Measurements from ENCODE around the gene OR2G2. TPM values are rescaled to one million over a fixed set of nuclear protein-coding genes. Genes with fewer than 3 reads are reported as not detected.

The OR2G2 gene
- total and polyA plus RNA-seq, 4 experiments from 2014 or later = not detected

DNA sequence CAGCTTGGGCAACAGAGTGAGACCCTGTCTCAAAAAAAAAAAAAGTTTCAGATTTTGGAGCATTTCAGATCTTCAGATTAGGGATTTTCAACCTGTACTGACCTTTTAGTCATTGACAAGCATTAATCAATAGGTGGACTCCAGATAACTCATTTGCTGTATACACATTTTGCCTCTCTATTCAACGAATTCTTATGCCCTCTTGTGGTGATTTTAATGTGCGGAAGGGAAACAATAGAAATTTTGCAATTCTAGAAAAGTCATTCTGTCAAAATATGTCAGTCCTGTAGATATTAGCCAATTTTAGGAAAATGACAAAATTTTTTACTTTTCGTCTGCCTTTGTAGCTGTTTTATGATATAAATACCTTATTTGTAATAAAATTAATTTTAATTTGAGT lies 11.6 kb upstream of the OR2G2 start:
- ChIA-PET POLR2A (ENCODE audit: partially characterized antibody) (no interaction called here), CTCF (ENCODE audit: partially characterized antibody) (interaction anchor here (1.2 kb wide), 1 partner anchor 186 kb away, joined by 7 read pairs; no protein-coding TSS in a partner anchor)
- Histone ChIP-seq H3K27me3 (ENCODE audit: insufficient read depth, low read length) (no peaks in the 10 kb centered on the region), H3K4me3 (ENCODE audit: low read length in 2 of 2) (no peak overlapping the region), H3K4me1 (ENCODE audit: insufficient read depth, low read length) (no peaks in the 10 kb centered on the region), H3K27ac (ENCODE audit: low read depth, low read length) (no peak overlapping the region), H3K9me3 (ENCODE audit: control insufficient read depth in 1 of 2, low read length in 2 of 2) (no peaks in the 10 kb centered on the region), H3K36me3 (ENCODE audit: insufficient read depth, low read length) (no peaks in the 10 kb centered on the region)
- Mint-ChIP-seq H3K36me3 (no peaks in the 10 kb centered on the region), H3K9me3 (peaks cover 0 to 4% (median under 1%) of the 10 kb centered on the region in 8 donors), H3K4me3 (no peak overlapping the region), H3K27me3 (peaks cover 9 to 11% of the 10 kb centered on the region in 2 donors), H3K27ac (no peak overlapping the region), H3K4me1 (no peaks in the 10 kb centered on the region)
- no peak for DNase-seq
- intact Hi-C loops (cut with micrococcal nuclease) = no loop called here

DNA sequence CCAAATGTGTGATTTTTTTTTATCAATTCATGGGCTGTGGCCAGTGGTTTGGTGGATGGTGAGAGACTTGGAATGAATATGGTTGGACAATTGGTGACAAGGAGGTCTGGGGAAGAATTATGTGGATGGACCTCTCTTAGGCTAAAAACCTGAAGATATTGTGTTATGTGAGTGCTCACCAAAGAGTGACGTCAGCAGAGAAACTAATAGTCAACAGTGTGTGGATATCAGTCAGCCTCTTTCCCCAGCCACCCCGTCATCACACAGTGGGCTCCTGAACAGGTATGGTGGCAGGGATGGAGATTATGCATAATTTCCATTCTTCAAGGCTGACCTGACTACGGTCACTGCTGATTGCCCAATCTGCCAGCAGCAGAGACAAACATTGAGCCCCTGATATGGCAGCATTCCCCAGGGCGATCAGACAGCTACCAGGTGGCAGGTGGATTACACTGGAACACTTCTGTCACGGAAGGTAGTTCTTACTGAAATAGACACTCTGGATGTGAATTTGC lies 9.2 kb upstream of the OR2G2 start:
- H3K4me1 Mint-ChIP-seq = no peaks in the 10 kb centered on the region
- intact Hi-C loops (cut with micrococcal nuclease) = no loop called here
- no peaks in the 10 kb centered on the region for H3K9me3 Mint-ChIP-seq
- no peak overlapping the region for H3K4me3 Mint-ChIP-seq
- H3K36me3 ChIP-seq (ENCODE audit: insufficient read depth, low read length) = no peaks in the 10 kb centered on the region
- CTCF ChIA-PET (ENCODE audit: partially characterized antibody) = no interaction called here
- no peak overlapping the region for H3K27ac ChIP-seq (ENCODE audit: low read depth, low read length)
- no peaks in the 10 kb centered on the region for H3K9me3 ChIP-seq (ENCODE audit: control insufficient read depth in 1 of 2, low read length in 2 of 2)
- H3K4me1 ChIP-seq (ENCODE audit: insufficient read depth, low read length) = no peaks in the 10 kb centered on the region
- no peak overlapping the region for H3K4me3 ChIP-seq (ENCODE audit: low read length in 2 of 2)
- no peaks in the 10 kb centered on the region for H3K27me3 ChIP-seq (ENCODE audit: insufficient read depth, low read length)
- H3K36me3 Mint-ChIP-seq = no peaks in the 10 kb centered on the region
- H3K27ac Mint-ChIP-seq = no peak overlapping the region
- H3K27me3 Mint-ChIP-seq = peaks cover 9 to 11% of the 10 kb centered on the region in 2 donors
- POLR2A ChIA-PET (ENCODE audit: partially characterized antibody) = no interaction called here
- no peak for DNase-seq

DNA sequence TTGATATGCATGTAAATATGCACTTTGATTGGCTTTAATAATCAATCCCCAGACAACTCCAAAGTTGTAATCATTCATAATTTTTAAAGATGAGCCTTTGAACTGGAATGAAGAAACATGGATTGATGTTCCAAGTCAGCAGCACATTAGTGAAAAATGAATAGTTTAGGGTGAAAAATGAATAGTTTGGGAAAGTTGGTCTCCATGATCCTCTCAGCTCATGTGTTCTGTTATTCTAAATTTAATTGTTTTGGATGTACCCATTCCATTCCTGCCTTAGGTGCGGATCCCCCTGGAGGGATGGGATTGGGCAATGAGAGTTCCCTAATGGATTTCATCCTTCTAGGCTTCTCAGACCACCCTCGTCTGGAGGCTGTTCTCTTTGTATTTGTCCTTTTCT lies 17.1 kb downstream of the OR2G2 start, which contains the start of gene OR2G3:
OR2G3 (plus strand) TSS at position 301 of the 400 bp plus-strand sequence; CDS start at position 301, 0 bp downstream.
- ChIA-PET CTCF (ENCODE audit: partially characterized antibody) (no interaction called here), POLR2A (ENCODE audit: partially characterized antibody) (no interaction called here)
- Mint-ChIP-seq H3K9me3 (peaks cover 0 to 8% (median 2%) of the 10 kb centered on the region in 8 donors), H3K36me3 (no peaks in the 10 kb centered on the region), H3K27ac (no peak within 1 kb of the TSS), H3K4me3 (no peak within 1 kb of the TSS), H3K4me1 (no peaks in the 10 kb centered on the region), H3K27me3 (peaks cover 4 to 8% of the 10 kb centered on the region in 2 donors)
- H3K36me3 ChIP-seq (ENCODE audit: insufficient read depth, low read length) = no peaks in the 10 kb centered on the region
- H3K27ac ChIP-seq (ENCODE audit: low read depth, low read length) = no peak within 1 kb of the TSS
- no peaks in the 10 kb centered on the region for H3K4me1 ChIP-seq (ENCODE audit: insufficient read depth, low read length)
- intact Hi-C loops (cut with micrococcal nuclease) = no loop called here
- no peak within 1 kb of the TSS for H3K4me3 ChIP-seq (ENCODE audit: low read length in 2 of 2)
- no peaks in the 10 kb centered on the region for H3K27me3 ChIP-seq (ENCODE audit: insufficient read depth, low read length)
- no peaks in the 10 kb centered on the region for H3K9me3 ChIP-seq (ENCODE audit: control insufficient read depth in 1 of 2, low read length in 2 of 2)
- no peak for DNase-seq

DNA sequence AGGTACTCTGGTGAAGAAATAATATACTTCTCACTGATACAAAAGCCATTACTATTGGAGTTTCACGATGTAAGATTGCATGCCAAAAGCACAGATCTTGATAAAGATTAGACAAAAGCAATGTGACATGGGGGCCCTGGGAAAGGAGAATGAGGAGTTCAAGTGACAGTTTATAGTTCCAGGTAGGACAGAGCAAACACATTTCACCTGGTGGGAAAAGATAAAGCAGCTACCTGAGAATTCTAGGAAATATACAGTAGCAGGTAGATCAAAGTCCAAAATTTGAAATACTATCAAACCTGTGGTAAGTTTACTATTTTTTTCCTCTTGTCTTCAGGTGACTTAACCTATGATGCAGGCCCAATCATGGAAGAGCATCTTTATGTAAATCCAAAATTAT lies 25.2 kb downstream of the OR2G2 start:
- Mint-ChIP-seq H3K27ac (no peak overlapping the region), H3K9me3 (peaks cover 0 to 12% (median 3%) of the 10 kb centered on the region in 8 donors), H3K36me3 (no peaks in the 10 kb centered on the region), H3K27me3 (peaks cover 0 to 1% of the 10 kb centered on the region in 2 donors), H3K4me3 (no peak overlapping the region), H3K4me1 (no peaks in the 10 kb centered on the region)
- intact Hi-C loops (cut with micrococcal nuclease) = no loop called here
- CTCF ChIA-PET (ENCODE audit: partially characterized antibody) = no interaction called here
- Histone ChIP-seq H3K4me1 (ENCODE audit: insufficient read depth, low read length) (no peaks in the 10 kb centered on the region), H3K4me3 (ENCODE audit: low read length in 2 of 2) (no peak overlapping the region), H3K27me3 (ENCODE audit: insufficient read depth, low read length) (no peaks in the 10 kb centered on the region), H3K27ac (ENCODE audit: low read depth, low read length) (no peak overlapping the region), H3K9me3 (ENCODE audit: control insufficient read depth in 1 of 2, low read length in 2 of 2) (no peaks in the 10 kb centered on the region), H3K36me3 (ENCODE audit: insufficient read depth, low read length) (no peaks in the 10 kb centered on the region)
- POLR2A ChIA-PET (ENCODE audit: partially characterized antibody) = no interaction called here
- DNase-seq = no peak

DNA sequence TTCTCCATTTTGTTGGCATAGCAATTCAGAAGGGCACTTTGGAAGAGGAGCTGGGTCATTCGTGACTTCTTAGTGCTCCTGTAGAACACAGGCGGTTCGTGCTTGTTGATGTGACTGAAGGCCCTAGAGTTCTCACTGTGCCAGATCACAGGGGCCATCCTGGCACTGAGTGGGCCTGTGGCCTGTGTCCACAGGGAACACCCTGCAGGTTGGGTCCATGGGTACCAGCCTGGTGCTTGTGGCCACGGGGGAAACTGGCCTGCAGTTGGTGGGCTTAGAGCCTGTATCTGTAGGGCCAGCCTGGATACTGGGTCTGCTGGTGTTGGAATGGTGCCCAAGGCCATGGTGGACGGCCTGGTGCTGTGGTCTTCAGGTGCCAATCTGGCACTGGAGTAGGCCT lies 26.5 kb downstream of the OR2G2 start:
- Mint-ChIP-seq H3K4me3 (no peak overlapping the region), H3K9me3 (peaks cover 0 to 7% (median under 1%) of the 10 kb centered on the region in 8 donors), H3K27me3 (peaks cover 0 to 1% of the 10 kb centered on the region in 2 donors), H3K27ac (no peak overlapping the region), H3K36me3 (no peaks in the 10 kb centered on the region), H3K4me1 (no peaks in the 10 kb centered on the region)
- Histone ChIP-seq H3K36me3 (ENCODE audit: insufficient read depth, low read length) (no peaks in the 10 kb centered on the region), H3K27me3 (ENCODE audit: insufficient read depth, low read length) (no peaks in the 10 kb centered on the region), H3K27ac (ENCODE audit: low read depth, low read length) (no peak overlapping the region), H3K9me3 (ENCODE audit: control insufficient read depth in 1 of 2, low read length in 2 of 2) (no peaks in the 10 kb centered on the region), H3K4me1 (ENCODE audit: insufficient read depth, low read length) (no peaks in the 10 kb centered on the region), H3K4me3 (ENCODE audit: low read length in 2 of 2) (no peak overlapping the region)
- CTCF ChIA-PET (ENCODE audit: partially characterized antibody) = no interaction called here
- POLR2A ChIA-PET (ENCODE audit: partially characterized antibody) = no interaction called here
- DNase-seq = no peak
- intact Hi-C loops (cut with micrococcal nuclease) = no loop called here

DNA sequence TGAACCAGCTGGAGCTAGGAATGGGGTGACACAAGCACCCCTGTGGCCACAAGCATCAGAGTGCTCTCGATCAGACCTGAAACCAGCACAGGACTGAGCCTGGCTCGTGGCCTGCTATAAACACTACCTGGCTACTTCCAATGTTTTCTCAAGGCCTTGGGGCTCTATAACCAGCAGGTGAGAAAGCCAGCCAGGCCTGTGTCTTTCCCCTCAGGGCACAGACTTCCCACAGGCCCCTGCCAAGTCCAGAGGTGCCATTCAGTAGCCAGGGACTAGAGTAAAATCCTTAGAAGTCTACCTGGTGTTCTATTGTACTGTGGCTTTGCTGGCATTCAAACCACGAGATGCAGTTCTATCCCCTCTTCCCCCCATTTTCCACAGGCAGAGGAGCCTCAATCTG lies 39.8 kb downstream of the OR2G2 start:
- Mint-ChIP-seq H3K27me3 (peaks cover 0 to 4% of the 10 kb centered on the region in 2 donors), H3K4me3 (no peak overlapping the region), H3K36me3 (no peaks in the 10 kb centered on the region), H3K4me1 (no peaks in the 10 kb centered on the region), H3K27ac (no peak overlapping the region), H3K9me3 (peaks cover 0 to 13% (median 7%) of the 10 kb centered on the region in 8 donors)
- H3K36me3 ChIP-seq (ENCODE audit: insufficient read depth, low read length) = no peaks in the 10 kb centered on the region
- no peak for DNase-seq
- POLR2A ChIA-PET (ENCODE audit: partially characterized antibody) = no interaction called here
- H3K4me3 ChIP-seq (ENCODE audit: low read length in 2 of 2) = no peak overlapping the region
- H3K27me3 ChIP-seq (ENCODE audit: insufficient read depth, low read length) = no peaks in the 10 kb centered on the region
- no peaks in the 10 kb centered on the region for H3K9me3 ChIP-seq (ENCODE audit: control insufficient read depth in 1 of 2, low read length in 2 of 2)
- no peaks in the 10 kb centered on the region for H3K4me1 ChIP-seq (ENCODE audit: insufficient read depth, low read length)
- CTCF ChIA-PET (ENCODE audit: partially characterized antibody) = no interaction called here
- H3K27ac ChIP-seq (ENCODE audit: low read depth, low read length) = no peak overlapping the region
- intact Hi-C loops (cut with micrococcal nuclease) = no loop called here

DNA sequence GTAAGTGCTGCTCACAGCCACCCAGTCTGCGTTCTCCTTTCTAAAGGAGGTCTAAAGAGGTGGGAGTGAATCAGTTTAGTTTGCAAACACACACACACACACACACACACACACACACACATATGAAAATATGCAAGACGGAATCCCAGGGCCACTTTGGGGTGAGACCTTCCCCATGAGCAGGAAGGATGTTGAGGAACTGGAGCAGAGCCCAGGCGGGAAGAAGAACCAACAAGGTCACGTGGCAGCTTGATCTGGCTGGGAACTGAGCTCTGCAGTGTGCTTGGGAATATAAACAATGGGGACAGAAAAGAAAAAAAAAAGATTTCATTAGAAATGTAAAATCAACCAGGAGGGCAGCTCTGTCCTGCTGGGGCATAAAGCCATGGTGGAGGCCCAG lies 49.9 kb downstream of the OR2G2 start:
- no peaks in the 10 kb centered on the region for H3K36me3 ChIP-seq (ENCODE audit: insufficient read depth, low read length)
- Mint-ChIP-seq H3K4me1 (peaks cover 0 to 2% (median under 1%) of the 10 kb centered on the region in 4 donors), H3K9me3 (peaks cover 0 to 14% (median 5%) of the 10 kb centered on the region in 8 donors), H3K27ac (no peak overlapping the region), H3K4me3 (no peak overlapping the region), H3K27me3 (peaks cover 19 to 25% of the 10 kb centered on the region in 2 donors), H3K36me3 (peaks cover 0 to 3% of the 10 kb centered on the region in 2 donors)
- H3K27ac ChIP-seq (ENCODE audit: low read depth, low read length) = no peak overlapping the region
- DNase-seq = no peak
- no peaks in the 10 kb centered on the region for H3K9me3 ChIP-seq (ENCODE audit: control insufficient read depth in 1 of 2, low read length in 2 of 2)
- POLR2A ChIA-PET (ENCODE audit: partially characterized antibody) = no interaction called here
- H3K4me1 ChIP-seq (ENCODE audit: insufficient read depth, low read length) = no peaks in the 10 kb centered on the region
- intact Hi-C loops (cut with micrococcal nuclease) = no loop called here
- no peak overlapping the region for H3K4me3 ChIP-seq (ENCODE audit: low read length in 2 of 2)
- CTCF ChIA-PET (ENCODE audit: partially characterized antibody) = interaction anchor here (0.6 kb wide), 1 partner anchor 265 kb away, joined by 3 read pairs; no protein-coding TSS in a partner anchor
- H3K27me3 ChIP-seq (ENCODE audit: insufficient read depth, low read length) = no peaks in the 10 kb centered on the region
